ENCODE data around the gene ELOVL3.

DNA sequence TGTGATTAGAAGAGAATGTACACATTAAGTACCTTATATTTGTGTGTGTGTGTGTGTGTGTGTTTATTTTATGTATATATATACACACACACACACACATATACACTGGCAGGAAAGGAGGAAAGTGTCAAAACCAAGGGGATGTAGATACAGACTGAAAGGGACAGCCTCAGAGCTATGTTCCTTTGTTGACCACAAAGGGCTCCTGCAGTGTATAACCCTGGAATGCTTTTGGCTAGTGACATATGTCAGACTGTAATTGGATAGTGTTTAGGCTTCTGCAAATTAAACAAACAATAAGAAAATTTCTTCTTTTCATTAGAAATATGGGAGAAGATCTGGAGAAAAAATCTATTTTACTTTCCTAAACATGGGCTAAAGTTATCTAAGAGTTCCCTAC, 35.1 kb downstream of the ELOVL3 start:
- no peak for TF ChIP-seq POLR2A (IDR thresholded peaks at IDR 0.05; ENCODE audit: low read depth)
- TF ChIP-seq, protein P1, sequence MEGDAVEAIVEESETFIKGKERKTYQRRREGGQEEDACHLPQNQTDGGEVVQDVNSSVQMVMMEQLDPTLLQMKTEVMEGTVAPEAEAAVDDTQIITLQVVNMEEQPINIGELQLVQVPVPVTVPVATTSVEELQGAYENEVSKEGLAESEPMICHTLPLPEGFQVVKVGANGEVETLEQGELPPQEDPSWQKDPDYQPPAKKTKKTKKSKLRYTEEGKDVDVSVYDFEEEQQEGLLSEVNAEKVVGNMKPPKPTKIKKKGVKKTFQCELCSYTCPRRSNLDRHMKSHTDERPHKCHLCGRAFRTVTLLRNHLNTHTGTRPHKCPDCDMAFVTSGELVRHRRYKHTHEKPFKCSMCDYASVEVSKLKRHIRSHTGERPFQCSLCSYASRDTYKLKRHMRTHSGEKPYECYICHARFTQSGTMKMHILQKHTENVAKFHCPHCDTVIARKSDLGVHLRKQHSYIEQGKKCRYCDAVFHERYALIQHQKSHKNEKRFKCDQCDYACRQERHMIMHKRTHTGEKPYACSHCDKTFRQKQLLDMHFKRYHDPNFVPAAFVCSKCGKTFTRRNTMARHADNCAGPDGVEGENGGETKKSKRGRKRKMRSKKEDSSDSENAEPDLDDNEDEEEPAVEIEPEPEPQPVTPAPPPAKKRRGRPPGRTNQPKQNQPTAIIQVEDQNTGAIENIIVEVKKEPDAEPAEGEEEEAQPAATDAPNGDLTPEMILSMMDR (IDR thresholded peaks at IDR 0.05): no peak
- TF ChIP-seq EP300 (IDR thresholded peaks at IDR 0.05): no peak

Data from esophagus muscularis mucosa (tissue), 4 donors.